Nephron (organoid): ENCODE results near the gene CTNNA3.

Source experiments
- H3K27ac Mint-ChIP-seq, 3 experiments: 2 replicates each; pipeline ENCODE4 v1.8.0; 2020; ENCODE audit warnings: mixed read lengths in 3 of 3, mild to moderate bottlenecking in 2 of 3, moderate library complexity in 1 of 3
- H3K27me3 Mint-ChIP-seq: 2 replicates; pipeline ENCODE4 v1.8.0; 2021; ENCODE audit warnings: low read depth, mild to moderate bottlenecking, moderate library complexity, mixed read lengths
- H3K36me3 Mint-ChIP-seq: 2 replicates; pipeline ENCODE4 v1.8.0; 2020; ENCODE audit warnings: low read depth, mixed read lengths
- H3K4me1 Mint-ChIP-seq: 2 replicates; pipeline ENCODE4 v1.8.0; 2020; ENCODE audit warnings: mixed read lengths
- H3K4me3 Mint-ChIP-seq, 3 experiments: 2 replicates each; pipeline ENCODE4 v1.8.0; 2020; ENCODE audit warnings: mild to moderate bottlenecking in 3 of 3, mixed read lengths in 3 of 3, moderate library complexity in 2 of 3
- H3K9me3 Mint-ChIP-seq: 2 replicates; pipeline ENCODE4 v1.8.0; 2020; ENCODE audit warnings: mixed read lengths
- TF ChIP-seq, protein P1 (sequence below), 3 experiments: fragments of 200-600 bp; sonication (generic); IDR thresholded peaks; one replicate each; pipeline ENCODE4 v1.5.0; 2021; ENCODE audit warnings: antibody characterized with exemption in 3 of 3; ENCODE audit not compliant: unreplicated experiment in 3 of 3

CTNNA3 gene

DNA sequence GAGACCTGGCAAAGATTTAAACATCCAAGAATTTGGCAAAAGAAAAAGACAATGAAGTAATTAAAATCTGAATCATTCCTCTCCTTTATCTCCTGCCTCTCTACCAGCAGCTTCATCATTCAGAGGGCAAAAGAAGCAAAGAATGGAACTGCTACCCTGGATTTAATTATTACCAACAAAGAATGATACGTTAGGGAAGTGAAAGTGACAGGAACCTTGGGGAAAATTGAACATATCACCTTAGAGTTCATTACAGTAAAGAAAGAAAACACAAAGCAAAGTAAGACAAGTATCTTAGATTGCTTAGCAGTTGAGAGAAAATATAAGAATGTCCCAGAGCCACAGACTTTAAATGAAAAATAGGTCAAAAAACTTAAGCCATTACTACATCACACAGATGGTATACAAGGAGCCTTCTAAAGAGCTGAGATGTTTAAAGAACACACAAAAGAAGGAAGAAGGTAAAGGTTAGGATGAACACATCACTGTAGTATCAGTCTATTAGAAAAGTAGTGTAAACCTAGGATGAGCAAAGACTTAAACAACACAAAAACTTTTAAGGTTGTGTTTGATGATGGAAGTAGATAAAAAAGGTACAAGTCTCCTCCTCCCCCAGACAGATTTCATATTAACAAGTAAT is 17.5 kb downstream of the CTNNA3 start:
- Mint-ChIP-seq H3K36me3 (no peaks in the 10 kb centered on the region), H3K27me3 (no peaks in the 10 kb centered on the region), H3K4me3 (no peak overlapping the region), H3K27ac (no peak overlapping the region), H3K9me3 (peaks cover 10% of the 10 kb centered on the region), H3K4me1 (no peaks in the 10 kb centered on the region)
- TF ChIP-seq, protein P1, sequence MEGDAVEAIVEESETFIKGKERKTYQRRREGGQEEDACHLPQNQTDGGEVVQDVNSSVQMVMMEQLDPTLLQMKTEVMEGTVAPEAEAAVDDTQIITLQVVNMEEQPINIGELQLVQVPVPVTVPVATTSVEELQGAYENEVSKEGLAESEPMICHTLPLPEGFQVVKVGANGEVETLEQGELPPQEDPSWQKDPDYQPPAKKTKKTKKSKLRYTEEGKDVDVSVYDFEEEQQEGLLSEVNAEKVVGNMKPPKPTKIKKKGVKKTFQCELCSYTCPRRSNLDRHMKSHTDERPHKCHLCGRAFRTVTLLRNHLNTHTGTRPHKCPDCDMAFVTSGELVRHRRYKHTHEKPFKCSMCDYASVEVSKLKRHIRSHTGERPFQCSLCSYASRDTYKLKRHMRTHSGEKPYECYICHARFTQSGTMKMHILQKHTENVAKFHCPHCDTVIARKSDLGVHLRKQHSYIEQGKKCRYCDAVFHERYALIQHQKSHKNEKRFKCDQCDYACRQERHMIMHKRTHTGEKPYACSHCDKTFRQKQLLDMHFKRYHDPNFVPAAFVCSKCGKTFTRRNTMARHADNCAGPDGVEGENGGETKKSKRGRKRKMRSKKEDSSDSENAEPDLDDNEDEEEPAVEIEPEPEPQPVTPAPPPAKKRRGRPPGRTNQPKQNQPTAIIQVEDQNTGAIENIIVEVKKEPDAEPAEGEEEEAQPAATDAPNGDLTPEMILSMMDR (IDR thresholded peaks at IDR 0.05; ENCODE audit: unreplicated experiment in 3 of 3), result no peak

DNA sequence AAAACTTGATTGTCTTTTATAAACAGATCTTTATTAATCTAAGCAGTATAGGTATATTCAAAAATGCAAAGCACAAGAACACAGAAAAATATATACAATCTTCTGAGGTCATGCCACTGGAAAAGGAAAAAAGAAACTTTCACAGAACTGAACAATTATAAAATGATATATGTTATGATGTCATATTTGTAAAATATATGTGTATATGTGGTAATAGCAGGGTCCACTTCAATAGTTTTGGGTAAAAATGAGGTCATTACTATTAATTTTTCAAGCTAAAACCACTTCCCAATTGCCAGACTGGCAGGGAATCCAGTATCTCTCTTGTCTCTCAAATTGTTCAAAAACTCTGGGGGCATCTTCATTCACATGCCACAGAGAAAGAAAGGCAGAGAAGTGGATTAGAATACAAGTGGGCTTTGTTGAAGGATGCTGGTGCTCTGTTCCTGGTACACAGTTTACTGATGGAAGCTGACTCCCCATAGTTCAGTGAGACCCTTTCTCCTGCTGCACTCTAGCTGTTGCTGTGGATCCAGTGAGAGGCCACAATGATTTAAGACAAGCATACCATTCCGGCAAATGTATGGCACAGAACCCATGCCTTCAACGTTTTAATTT is 19.7 kb downstream of the CTNNA3 start:
- Mint-ChIP-seq H3K36me3 (no peaks in the 10 kb centered on the region), H3K9me3 (no peaks in the 10 kb centered on the region), H3K4me1 (no peaks in the 10 kb centered on the region), H3K27me3 (no peaks in the 10 kb centered on the region), H3K4me3 (no peak overlapping the region), H3K27ac (no peak overlapping the region)
- TF ChIP-seq, protein P1 (IDR thresholded peaks at IDR 0.05; ENCODE audit: unreplicated experiment in 3 of 3), result no peak

DNA sequence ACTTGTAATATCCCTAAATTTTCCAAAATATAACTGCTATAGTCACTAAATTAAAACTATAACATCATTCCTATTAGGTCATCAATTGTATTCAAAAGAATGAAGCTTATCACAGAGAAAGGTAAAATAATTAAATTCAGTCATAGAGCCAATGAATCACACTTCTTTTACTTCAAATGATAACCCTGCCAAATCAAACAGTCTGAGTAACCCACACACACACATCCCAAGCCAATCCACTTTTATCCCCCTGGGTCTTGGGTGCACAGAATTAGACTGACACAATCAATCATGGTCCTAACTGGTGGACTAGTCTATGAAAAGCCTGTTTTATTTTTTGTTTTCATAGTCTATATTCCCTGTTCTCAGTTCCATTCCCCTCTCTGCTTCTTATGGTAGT is 25.6 kb downstream of the CTNNA3 start:
- no peak overlapping the region for H3K27ac Mint-ChIP-seq
- H3K4me1 Mint-ChIP-seq, result peaks cover 3% of the 10 kb centered on the region
- TF ChIP-seq, protein P1 (IDR thresholded peaks at IDR 0.05; ENCODE audit: unreplicated experiment in 3 of 3), result no peak
- H3K36me3 Mint-ChIP-seq, result no peaks in the 10 kb centered on the region
- H3K27me3 Mint-ChIP-seq, result no peaks in the 10 kb centered on the region
- no peak overlapping the region for H3K4me3 Mint-ChIP-seq
- no peaks in the 10 kb centered on the region for H3K9me3 Mint-ChIP-seq

DNA sequence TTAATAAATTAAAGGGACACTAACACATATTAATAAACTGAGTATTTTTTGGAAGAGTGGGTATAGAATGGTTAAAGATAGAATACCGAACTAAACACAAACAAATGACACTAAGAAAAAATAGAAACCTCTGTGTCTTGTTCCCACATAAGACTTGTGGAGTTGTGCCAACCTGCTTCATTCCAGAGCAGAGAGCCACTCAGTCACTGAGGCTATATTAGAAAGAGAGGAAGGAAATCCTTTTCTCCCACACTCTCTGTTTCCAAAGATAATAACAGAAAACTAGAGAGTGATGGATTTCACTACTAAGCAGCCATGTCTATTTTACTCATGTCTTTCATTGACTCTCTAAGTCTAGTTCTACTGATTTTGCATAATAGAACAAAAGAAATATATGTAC is 26.0 kb downstream of the CTNNA3 start:
- H3K4me1 Mint-ChIP-seq, result peaks cover 5% of the 10 kb centered on the region
- TF ChIP-seq, protein P1 (IDR thresholded peaks at IDR 0.05; ENCODE audit: unreplicated experiment in 3 of 3), result no peak
- no peaks in the 10 kb centered on the region for H3K9me3 Mint-ChIP-seq
- no peak overlapping the region for H3K4me3 Mint-ChIP-seq
- no peak overlapping the region for H3K27ac Mint-ChIP-seq
- H3K27me3 Mint-ChIP-seq, result no peaks in the 10 kb centered on the region
- no peaks in the 10 kb centered on the region for H3K36me3 Mint-ChIP-seq

GRCh38 chr10:67668448-67668847 is 27.5 kb downstream of the CTNNA3 start:
- H3K36me3 Mint-ChIP-seq, result no peaks in the 10 kb centered on the region
- no peak overlapping the region for H3K27ac Mint-ChIP-seq
- H3K4me3 Mint-ChIP-seq, result no peak overlapping the region
- H3K4me1 Mint-ChIP-seq, result peaks cover 5% of the 10 kb centered on the region
- no peaks in the 10 kb centered on the region for H3K27me3 Mint-ChIP-seq
- TF ChIP-seq, protein P1 (IDR thresholded peaks at IDR 0.05; ENCODE audit: unreplicated experiment in 3 of 3), result no peak
- no peaks in the 10 kb centered on the region for H3K9me3 Mint-ChIP-seq

DNA sequence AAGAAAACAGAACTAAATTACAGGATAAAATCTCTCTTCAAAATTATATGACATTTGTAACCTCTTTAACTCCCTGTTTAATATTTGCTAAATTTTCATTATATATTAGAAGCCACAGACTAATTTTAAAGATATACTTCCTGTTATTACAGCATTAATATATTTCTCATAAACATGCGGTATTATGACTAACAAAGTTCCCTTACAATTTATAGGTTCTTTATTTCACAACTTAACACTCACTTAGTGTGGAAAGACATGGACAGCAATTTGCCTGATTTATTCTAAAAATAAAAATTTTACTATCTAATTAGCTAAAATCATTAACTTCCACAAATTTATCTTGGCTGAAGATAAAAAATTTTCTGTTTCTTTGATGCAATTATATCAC is 29.0 kb downstream of the CTNNA3 start:
- Mint-ChIP-seq H3K9me3 (no peaks in the 10 kb centered on the region), H3K36me3 (no peaks in the 10 kb centered on the region), H3K4me1 (peaks cover 5% of the 10 kb centered on the region), H3K27me3 (no peaks in the 10 kb centered on the region), H3K27ac (no peak overlapping the region), H3K4me3 (no peak overlapping the region)
- TF ChIP-seq, protein P1 (IDR thresholded peaks at IDR 0.05; ENCODE audit: unreplicated experiment in 3 of 3), result no peak
